C4-2B (cell line): Measurements from ENCODE around the gene PLAGL1.
"Not testable (repeated sequence)": the region's sequence is repeated elsewhere in the genome, so short reads cannot be mapped to it uniquely, and the experiment has no call there.

Experiments used
- CTCF ChIP-seq: fragments of 450-650 bp; conservative IDR thresholded peaks from 2 replicates; pipeline ENCODE4 v1.5.1; 2017; ENCODE audit warnings: mild to moderate bottlenecking
- ZFX ChIP-seq: fragments of 450-650 bp; IDR thresholded peaks from 2 replicates; pipeline ENCODE4 v1.6.1; 2017

DNA sequence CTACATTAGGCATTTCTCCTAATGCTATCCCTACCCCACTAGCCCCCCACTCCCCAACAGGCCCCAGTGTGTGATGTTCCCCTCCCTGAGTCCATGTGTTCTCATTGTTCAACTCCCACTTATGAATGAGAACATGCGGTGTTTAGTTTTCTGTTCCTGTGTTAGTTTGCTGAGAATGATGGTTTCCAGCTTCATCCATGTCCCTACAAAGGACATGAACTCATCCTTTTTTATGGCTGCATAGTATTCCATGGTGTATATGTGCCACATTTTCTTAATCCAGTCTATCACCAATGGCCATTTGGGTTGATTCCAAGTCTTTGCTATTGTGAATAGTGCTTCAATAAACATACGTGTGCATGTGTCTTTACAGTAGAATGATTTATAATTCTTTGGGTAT, 1.6 kb upstream of the PLAGL1 start:
- TF ChIP-seq CTCF, ZFX: not testable (repeated sequence)
